Liver (tissue), 9 donors: ENCODE measurements around the gene ZNF837. TPM values are rescaled to one million over a fixed set of nuclear protein-coding genes. Genes with fewer than 3 reads are reported as not detected.
"Not testable (repeated sequence)": the region's sequence is repeated elsewhere in the genome, so short reads cannot be mapped to it uniquely, and the experiment has no call there.

Experiments used
- DNase-seq: peaks from one replicate; pipeline ENCODE4 v3.0.0-alpha.2; 2017; ENCODE audit warnings: low spot score
- H3K27ac ChIP-seq, 2 donors: one replicate each; pipeline ENCODE4 v1.7.0; 2013; ENCODE audit warnings: inconsistent platforms in 2 of 2, low read length in 2 of 2, control low read depth in 1 of 2, low read depth in 1 of 2, mild to moderate bottlenecking in 1 of 2
- H3K27me3 ChIP-seq, 4 donors: one replicate each; pipeline versions ENCODE4 v1.6.1 to v1.7.0; 2013; ENCODE audit warnings: low read length in 3 of 4, inconsistent platforms in 1 of 4, mild to moderate bottlenecking in 1 of 4, moderate library complexity in 1 of 4; ENCODE audit not compliant: control insufficient read depth in 4 of 4, insufficient read depth in 4 of 4
- H3K36me3 ChIP-seq, 4 donors: one replicate each; pipeline versions ENCODE4 v1.6.1 to v1.7.0; 2013; ENCODE audit warnings: low read length in 3 of 4, mild to moderate bottlenecking in 3 of 4, low read depth in 1 of 4, moderate library complexity in 1 of 4; ENCODE audit not compliant: control insufficient read depth in 4 of 4, insufficient read depth in 3 of 4
- H3K4me1 ChIP-seq, 4 donors: one replicate each; pipeline versions ENCODE4 v1.6.1 to v1.7.0; 2013; ENCODE audit warnings: low read length in 3 of 4, mild to moderate bottlenecking in 3 of 4, moderate library complexity in 1 of 4; ENCODE audit not compliant: control insufficient read depth in 4 of 4, insufficient read depth in 4 of 4
- H3K4me3 ChIP-seq, 3 donors: one replicate each; pipeline versions ENCODE4 v1.6.1 to v1.7.0; 2013; ENCODE audit warnings: low read length in 3 of 3, control low read depth in 1 of 3, low read depth in 1 of 3, mild to moderate bottlenecking in 1 of 3
- H3K9ac ChIP-seq, 2 donors: one replicate each; pipeline ENCODE4 v1.7.0; 2013; ENCODE audit warnings: low read length in 2 of 2, mild to moderate bottlenecking in 2 of 2, moderate library complexity in 2 of 2, control low read depth in 1 of 2, low read depth in 1 of 2
- H3K9me3 ChIP-seq, 4 donors: one replicate each; pipeline versions ENCODE4 v1.6.1 to v1.7.0; 2013; ENCODE audit warnings: low read length in 3 of 4; ENCODE audit not compliant: control insufficient read depth in 4 of 4
- EGR1 ChIP-seq, 2 donors: IDR thresholded peaks; 2 replicates each; pipeline ENCODE4 v1.6.1; 2016 to 2018; ENCODE audit warnings: antibody characterized with exemption in 2 of 2, low read depth in 2 of 2
- FOXA1 ChIP-seq: IDR thresholded peaks from 2 replicates; pipeline ENCODE4 v1.6.1; 2016; ENCODE audit warnings: antibody characterized with exemption
- FOXA2 ChIP-seq: IDR thresholded peaks from 2 replicates; pipeline ENCODE4 v1.6.1; 2016; ENCODE audit warnings: antibody characterized with exemption
- GABPA ChIP-seq, 2 donors: IDR thresholded peaks in 1 of 2; conservative IDR thresholded peaks in 1 of 2; 2 replicates each; pipeline ENCODE4 v1.6.1; 2016; ENCODE audit warnings: antibody characterized with exemption in 2 of 2, mild to moderate bottlenecking in 1 of 2, moderate library complexity in 1 of 2
- HNF4A ChIP-seq, 2 donors: conservative IDR thresholded peaks; 2 replicates each; pipeline ENCODE4 v1.6.1; 2016; ENCODE audit warnings: antibody characterized with exemption in 2 of 2, mild to moderate bottlenecking in 2 of 2
- HNF4G ChIP-seq: IDR thresholded peaks from 2 replicates; pipeline ENCODE4 v1.6.1; 2016; ENCODE audit warnings: antibody characterized with exemption
- JUND ChIP-seq, 2 donors: IDR thresholded peaks; 2 replicates each; pipeline ENCODE4 v1.6.1; 2016; ENCODE audit warnings: antibody characterized with exemption in 2 of 2
- RAD21 ChIP-seq, 2 donors: IDR thresholded peaks; 2 replicates each; pipeline ENCODE4 v1.6.1; 2016; ENCODE audit warnings: antibody characterized with exemption in 2 of 2, mild to moderate bottlenecking in 2 of 2
- RXRA ChIP-seq, 2 donors: IDR thresholded peaks; 2 replicates each; pipeline ENCODE4 v1.6.1; 2017 to 2018; ENCODE audit warnings: antibody characterized with exemption in 2 of 2, mild to moderate bottlenecking in 1 of 2
- SP1 ChIP-seq: IDR thresholded peaks from 2 replicates; pipeline ENCODE4 v1.6.1; 2018; ENCODE audit warnings: antibody characterized with exemption, mild to moderate bottlenecking
- YY1 ChIP-seq: IDR thresholded peaks from 2 replicates; pipeline ENCODE4 v1.6.1; 2016; ENCODE audit warnings: antibody characterized with exemption, mild to moderate bottlenecking
- WGBS: extraction: QIAGEN DNeasy Blood & Tissue Kit; methylation state at CpG from one replicate; pipeline ENCODE4 v1.1.7; 2013; 5-methylcytosine and 5-hydroxymethylcytosine counted together
- polyA plus RNA-seq, 2 donors: library from polyadenylated mRNA; stranded (reverse) in 1 of 2; unstranded in 1 of 2; fragments of 200-250 nt in 1 of 2; fragments of >200 nt in 1 of 2; fragmentation: Nextera tagmentation in 1 of 2; extraction: Ambion mirVana in 1 of 2; gene quantifications; one replicate each; pipeline versions ENCODE4 v1.2.1 to v1.2.3, GENCODE V29; 2013 to 2015
- total RNA-seq, 2 donors: library from RNA; depleted of rRNA; stranded (reverse); fragments of >200 nt; gene quantifications; one replicate each; pipeline ENCODE4 v1.2.3, GENCODE V29; 2014
- TF ChIP-seq, protein P1 (sequence below): fragments of 150-350 bp; IDR thresholded peaks from 2 replicates; pipeline ENCODE4 v1.5.1; 2017; ENCODE audit warnings: improper control_type of control experiment, low read depth, low read length; ENCODE audit not compliant: missing input control
- TF ChIP-seq, protein P2 (sequence below): IDR thresholded peaks from 2 replicates; pipeline ENCODE4 v1.6.1; 2016; ENCODE audit warnings: antibody characterized with exemption
- TF ChIP-seq, protein P3 (sequence below): IDR thresholded peaks from 2 replicates; pipeline ENCODE4 v1.6.1; 2016; ENCODE audit warnings: antibody characterized with exemption
- TF ChIP-seq, protein P4 (sequence below): IDR thresholded peaks from 2 replicates; pipeline ENCODE4 v1.6.1; 2016; ENCODE audit warnings: antibody characterized with exemption, mild to moderate bottlenecking
- donor health status: healthy.
- donor health status: healthy.
- donor health status: healthy.
- donor health status: healthy.
- donor health status: healthy.

ZNF837 gene
- total and polyA plus RNA-seq, 4 donors, result 0.54 to 3.6 (median 2.3) TPM

DNA sequence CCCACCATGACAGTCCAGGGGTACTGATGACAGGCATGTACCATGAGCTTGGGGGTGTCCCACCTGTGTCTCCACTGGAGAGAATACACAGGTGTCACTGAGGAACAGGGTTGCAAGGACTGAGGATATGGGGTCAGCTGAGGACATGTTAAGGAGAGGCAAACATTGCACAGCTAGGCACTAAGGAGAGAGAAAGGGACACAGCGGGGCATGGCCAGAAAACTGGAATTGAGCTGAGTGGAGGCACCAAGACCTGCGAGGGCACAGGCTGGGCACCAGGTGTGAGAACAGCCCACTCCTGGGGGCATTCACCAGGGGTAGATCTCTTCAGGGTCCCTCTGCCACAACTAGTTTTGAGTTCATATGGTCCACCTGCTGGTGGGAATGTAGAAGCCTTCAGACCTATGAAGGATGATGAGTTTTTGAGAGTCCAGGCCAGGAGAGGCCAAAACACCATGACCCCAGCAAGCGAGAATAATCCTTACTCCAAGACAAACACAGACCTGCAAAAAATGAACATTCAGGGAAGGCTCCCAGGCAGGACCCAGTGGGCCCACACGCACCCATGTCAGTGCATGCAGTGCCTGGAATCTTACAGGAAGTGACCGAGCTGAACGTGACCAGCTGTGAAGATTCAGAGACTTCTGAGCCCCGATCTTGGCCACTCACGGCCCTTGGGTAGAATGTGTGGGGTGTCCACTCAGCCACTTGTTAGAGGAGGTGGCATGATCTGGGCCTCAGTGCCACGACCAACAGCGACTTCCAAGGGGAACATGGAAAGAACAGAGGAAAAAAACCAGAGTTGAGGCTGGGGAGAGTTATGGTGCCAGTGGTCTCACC is 26.2 kb upstream of the ZNF837 start:
- Histone ChIP-seq H3K9me3 (no peaks in the 10 kb centered on the region), H3K9ac (peak overlapping the region in 1 of 2 donors; percentile 76), H3K4me3 (peak overlapping the region; percentile 76 to 90 (median 86)), H3K27me3 (no peaks in the 10 kb centered on the region), H3K36me3 (no peaks in the 10 kb centered on the region), H3K27ac (peak overlapping the region in 1 of 2 donors; percentile 80), H3K4me1 (peaks cover 7 to 32% (median 23%) of the 10 kb centered on the region in 4 donors)
- DNase-seq, result no peak
- TF ChIP-seq, protein P1, sequence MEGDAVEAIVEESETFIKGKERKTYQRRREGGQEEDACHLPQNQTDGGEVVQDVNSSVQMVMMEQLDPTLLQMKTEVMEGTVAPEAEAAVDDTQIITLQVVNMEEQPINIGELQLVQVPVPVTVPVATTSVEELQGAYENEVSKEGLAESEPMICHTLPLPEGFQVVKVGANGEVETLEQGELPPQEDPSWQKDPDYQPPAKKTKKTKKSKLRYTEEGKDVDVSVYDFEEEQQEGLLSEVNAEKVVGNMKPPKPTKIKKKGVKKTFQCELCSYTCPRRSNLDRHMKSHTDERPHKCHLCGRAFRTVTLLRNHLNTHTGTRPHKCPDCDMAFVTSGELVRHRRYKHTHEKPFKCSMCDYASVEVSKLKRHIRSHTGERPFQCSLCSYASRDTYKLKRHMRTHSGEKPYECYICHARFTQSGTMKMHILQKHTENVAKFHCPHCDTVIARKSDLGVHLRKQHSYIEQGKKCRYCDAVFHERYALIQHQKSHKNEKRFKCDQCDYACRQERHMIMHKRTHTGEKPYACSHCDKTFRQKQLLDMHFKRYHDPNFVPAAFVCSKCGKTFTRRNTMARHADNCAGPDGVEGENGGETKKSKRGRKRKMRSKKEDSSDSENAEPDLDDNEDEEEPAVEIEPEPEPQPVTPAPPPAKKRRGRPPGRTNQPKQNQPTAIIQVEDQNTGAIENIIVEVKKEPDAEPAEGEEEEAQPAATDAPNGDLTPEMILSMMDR, result no peak
- TF ChIP-seq FOXA1 (no peak), RAD21 (IDR thresholded peaks at IDR 0.05) (peak in 1 of 2 donors; percentile 12), GABPA (IDR thresholded peaks at IDR 0.05 in 1 of 2, conservative IDR thresholded peaks at IDR 0.05 in 1 of 2) (no peak), RXRA (IDR thresholded peaks at IDR 0.05) (no peak), HNF4G (no peak)
- 74% methylated on average over 10 of the region's 10 CpGs for WGBS

DNA sequence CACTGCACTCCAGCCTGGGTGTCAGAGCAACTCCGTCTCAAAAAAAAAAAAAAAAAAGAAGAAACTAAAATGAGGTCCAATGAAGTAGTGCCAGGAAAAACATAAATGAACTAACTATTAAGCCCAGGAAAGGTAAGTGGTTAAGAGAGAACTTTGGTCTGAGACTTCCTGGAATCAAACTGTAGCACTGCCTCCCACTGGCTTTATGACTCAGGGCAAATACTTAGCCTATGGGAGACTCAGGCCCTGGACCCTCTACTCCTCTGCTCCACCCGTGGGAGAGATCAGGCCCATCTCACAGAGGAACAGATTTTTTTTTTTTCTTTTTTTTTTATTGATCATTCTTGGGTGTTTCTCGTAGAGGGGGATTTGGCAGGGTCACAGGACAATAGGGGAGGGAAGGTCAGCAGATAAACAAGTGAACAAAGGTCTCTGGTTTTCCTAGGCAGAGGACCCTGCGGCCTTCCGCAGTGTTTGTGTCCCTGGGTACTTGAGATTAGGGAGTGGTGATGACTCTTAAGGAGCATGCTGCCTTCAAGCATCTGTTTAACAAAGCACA is 23.2 kb upstream of the ZNF837 start:
- H3K27me3 ChIP-seq, H3K9me3 ChIP-seq, DNase-seq, H3K27ac ChIP-seq, H3K36me3 ChIP-seq, H3K4me3 ChIP-seq, H3K9ac ChIP-seq: not testable (repeated sequence)
- 54% methylated on average over 5 of the region's 5 CpGs for WGBS
- peaks cover 14 to 32% (median 23%) of the 10 kb centered on the region in 4 donors for H3K4me1 ChIP-seq
- peak; percentile 7 to 13 for TF ChIP-seq HNF4A (conservative IDR thresholded peaks at IDR 0.05)

DNA sequence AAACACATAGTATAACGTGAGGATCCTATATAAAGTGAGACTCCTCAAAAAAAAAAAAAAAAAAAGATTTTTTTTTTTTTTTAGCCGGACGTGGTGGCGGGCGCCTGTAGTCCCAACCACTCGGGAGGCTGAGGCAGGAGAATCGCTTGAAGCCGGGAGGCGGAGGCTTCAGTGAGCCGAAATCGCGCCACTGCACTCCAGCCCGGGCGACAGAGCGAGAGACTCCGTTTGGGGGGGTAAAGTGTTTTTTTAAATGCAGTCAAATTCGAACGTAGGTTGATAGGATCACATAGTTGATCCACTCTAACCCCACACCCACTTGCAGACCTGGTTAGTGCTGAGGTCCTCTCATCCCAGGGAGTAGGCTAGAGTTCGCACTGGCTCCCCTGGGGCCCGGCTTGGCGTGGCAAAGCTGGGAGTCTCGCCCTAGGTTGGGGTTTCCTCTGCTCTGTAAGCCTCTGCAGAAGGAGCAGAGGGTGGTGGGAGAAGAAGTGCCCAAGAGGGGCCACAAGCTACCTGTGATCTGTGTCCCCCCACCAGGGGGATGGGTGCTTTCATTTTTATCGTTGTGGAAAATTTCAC is 21.1 kb upstream of the ZNF837 start:
- peaks cover 0 to 4% (median 0%) of the 10 kb centered on the region in 4 donors for H3K27me3 ChIP-seq
- WGBS, result 31% methylated on average over 23 of the region's 23 CpGs
- no peak for DNase-seq
- TF ChIP-seq, protein P2, sequence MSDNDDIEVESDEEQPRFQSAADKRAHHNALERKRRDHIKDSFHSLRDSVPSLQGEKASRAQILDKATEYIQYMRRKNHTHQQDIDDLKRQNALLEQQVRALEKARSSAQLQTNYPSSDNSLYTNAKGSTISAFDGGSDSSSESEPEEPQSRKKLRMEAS, result no peak
- TF ChIP-seq, protein P1, result no peak
- TF ChIP-seq EGR1 (IDR thresholded peaks at IDR 0.05; ENCODE audit: low read depth in 2 of 2) (no peak), SP1 (no peak), YY1 (no peak), RXRA (IDR thresholded peaks at IDR 0.05) (no peak), JUND (IDR thresholded peaks at IDR 0.05) (no peak), GABPA (IDR thresholded peaks at IDR 0.05 in 1 of 2, conservative IDR thresholded peaks at IDR 0.05 in 1 of 2) (no peak), HNF4A (conservative IDR thresholded peaks at IDR 0.05) (no peak), RAD21 (IDR thresholded peaks at IDR 0.05) (no peak), FOXA2 (no peak)
- TF ChIP-seq, protein P3, sequence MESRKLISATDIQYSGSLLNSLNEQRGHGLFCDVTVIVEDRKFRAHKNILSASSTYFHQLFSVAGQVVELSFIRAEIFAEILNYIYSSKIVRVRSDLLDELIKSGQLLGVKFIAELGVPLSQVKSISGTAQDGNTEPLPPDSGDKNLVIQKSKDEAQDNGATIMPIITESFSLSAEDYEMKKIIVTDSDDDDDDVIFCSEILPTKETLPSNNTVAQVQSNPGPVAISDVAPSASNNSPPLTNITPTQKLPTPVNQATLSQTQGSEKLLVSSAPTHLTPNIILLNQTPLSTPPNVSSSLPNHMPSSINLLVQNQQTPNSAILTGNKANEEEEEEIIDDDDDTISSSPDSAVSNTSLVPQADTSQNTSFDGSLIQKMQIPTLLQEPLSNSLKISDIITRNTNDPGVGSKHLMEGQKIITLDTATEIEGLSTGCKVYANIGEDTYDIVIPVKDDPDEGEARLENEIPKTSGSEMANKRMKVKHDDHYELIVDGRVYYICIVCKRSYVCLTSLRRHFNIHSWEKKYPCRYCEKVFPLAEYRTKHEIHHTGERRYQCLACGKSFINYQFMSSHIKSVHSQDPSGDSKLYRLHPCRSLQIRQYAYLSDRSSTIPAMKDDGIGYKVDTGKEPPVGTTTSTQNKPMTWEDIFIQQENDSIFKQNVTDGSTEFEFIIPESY, result no peak
- TF ChIP-seq, protein P4, sequence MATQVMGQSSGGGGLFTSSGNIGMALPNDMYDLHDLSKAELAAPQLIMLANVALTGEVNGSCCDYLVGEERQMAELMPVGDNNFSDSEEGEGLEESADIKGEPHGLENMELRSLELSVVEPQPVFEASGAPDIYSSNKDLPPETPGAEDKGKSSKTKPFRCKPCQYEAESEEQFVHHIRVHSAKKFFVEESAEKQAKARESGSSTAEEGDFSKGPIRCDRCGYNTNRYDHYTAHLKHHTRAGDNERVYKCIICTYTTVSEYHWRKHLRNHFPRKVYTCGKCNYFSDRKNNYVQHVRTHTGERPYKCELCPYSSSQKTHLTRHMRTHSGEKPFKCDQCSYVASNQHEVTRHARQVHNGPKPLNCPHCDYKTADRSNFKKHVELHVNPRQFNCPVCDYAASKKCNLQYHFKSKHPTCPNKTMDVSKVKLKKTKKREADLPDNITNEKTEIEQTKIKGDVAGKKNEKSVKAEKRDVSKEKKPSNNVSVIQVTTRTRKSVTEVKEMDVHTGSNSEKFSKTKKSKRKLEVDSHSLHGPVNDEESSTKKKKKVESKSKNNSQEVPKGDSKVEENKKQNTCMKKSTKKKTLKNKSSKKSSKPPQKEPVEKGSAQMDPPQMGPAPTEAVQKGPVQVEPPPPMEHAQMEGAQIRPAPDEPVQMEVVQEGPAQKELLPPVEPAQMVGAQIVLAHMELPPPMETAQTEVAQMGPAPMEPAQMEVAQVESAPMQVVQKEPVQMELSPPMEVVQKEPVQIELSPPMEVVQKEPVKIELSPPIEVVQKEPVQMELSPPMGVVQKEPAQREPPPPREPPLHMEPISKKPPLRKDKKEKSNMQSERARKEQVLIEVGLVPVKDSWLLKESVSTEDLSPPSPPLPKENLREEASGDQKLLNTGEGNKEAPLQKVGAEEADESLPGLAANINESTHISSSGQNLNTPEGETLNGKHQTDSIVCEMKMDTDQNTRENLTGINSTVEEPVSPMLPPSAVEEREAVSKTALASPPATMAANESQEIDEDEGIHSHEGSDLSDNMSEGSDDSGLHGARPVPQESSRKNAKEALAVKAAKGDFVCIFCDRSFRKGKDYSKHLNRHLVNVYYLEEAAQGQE, result no peak

More for the DNA sequence above, 21.1 kb upstream of the ZNF837 start:
- Histone ChIP-seq H3K9ac (no peak overlapping the region), H3K4me3 (peak overlapping the region in 2 of 3 donors; percentile 64), H3K9me3 (no peaks in the 10 kb centered on the region), H3K36me3 (no peaks in the 10 kb centered on the region), H3K4me1 (peaks cover 6 to 22% (median 16%) of the 10 kb centered on the region in 4 donors), H3K27ac (no peak overlapping the region)
